NCI-H446 treated with DMSO at 0.1 percent for 48 hours (cell line): ENCODE data around the gene PRKRIP1.
"Not testable (repeated sequence)": the region's sequence is repeated elsewhere in the genome, so short reads cannot be mapped to it uniquely, and the experiment has no call there.

Experiments used
- DNase-seq: peaks from one replicate; lab custom pipeline; 2025; lab: John Stamatoyannopoulos, UW

The PRKRIP1 gene

DNA sequence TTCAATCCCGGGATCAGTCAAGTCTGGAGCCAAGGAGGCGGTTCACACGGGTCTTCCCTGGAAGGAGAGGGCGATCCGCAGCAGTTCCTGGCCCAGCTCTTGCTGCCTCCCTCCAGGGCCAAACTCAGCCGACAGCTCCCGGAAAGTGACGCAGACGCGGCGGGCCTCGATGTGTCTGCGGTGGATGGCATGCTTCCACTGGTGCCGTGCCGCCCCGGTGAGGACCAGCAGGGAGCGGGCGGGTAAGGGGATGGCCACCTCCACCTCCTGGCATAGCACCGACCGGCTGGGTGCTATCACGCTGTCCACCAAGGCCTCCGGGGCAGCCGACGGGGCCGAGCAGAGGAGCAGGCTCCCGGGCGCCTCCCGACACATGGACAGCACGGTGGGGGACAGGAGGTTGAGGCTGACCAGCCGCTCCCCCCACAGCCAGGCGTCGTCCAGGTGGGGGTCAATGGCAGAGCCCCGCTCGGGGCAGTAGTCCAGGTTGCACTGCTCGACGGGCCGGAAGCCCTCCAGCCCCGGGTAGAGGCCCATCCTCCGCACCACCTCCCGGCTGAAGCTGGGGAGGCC lies 61.3 kb downstream of the PRKRIP1 start:
- DNase-seq, result no peak

DNA sequence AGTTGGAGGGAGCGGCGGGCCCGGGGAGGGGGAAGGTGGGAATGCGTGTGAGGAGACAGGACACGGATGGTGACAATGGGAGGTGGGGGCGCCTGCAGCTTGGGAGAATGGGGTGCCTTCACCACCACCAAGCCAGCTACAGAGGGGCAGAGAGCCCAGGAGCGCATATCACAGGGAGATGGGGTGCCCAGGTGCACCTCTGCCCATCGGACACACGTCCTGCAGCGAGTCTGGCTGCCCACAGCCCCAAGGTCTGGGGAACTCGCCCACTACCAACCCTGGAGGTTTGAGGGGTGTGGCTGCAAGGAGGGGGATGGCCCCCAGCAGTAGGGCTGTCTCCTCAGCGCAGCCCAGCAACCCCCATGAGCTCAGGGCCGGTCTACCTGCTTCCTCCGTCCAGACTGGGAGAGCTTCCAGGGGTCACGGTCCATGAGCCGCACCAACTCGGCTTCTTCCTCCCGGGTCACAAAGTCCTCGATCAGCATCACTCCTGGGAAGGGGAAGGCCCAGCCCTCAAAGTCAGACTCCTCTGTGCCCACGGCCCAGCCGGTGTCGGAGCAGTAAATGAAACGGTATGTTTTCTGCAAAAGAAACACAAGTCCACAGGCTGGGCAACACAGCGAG lies 63.2 kb downstream of the PRKRIP1 start:
- DNase-seq, result no peak

DNA sequence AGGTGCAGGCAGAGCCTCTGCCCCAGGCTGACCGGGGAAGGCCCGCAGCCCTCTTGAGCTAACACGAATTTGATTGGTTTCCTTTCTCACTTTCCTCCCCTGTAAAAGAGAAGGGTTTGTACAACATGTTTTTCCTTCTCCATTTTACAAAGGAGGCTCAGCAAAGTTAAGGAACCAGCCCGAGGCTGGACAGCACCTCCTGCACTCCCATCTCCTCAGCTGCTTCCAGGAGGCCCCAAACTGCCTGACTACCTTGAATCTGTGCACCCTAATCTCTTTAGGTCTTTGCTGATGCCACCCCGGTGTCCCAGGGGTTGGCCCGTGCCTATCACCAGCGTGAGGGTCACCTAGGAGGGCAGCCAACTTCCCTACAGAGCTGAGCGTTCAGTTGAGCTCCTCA lies 64.3 kb downstream of the PRKRIP1 start:
- no peak for DNase-seq

DNA sequence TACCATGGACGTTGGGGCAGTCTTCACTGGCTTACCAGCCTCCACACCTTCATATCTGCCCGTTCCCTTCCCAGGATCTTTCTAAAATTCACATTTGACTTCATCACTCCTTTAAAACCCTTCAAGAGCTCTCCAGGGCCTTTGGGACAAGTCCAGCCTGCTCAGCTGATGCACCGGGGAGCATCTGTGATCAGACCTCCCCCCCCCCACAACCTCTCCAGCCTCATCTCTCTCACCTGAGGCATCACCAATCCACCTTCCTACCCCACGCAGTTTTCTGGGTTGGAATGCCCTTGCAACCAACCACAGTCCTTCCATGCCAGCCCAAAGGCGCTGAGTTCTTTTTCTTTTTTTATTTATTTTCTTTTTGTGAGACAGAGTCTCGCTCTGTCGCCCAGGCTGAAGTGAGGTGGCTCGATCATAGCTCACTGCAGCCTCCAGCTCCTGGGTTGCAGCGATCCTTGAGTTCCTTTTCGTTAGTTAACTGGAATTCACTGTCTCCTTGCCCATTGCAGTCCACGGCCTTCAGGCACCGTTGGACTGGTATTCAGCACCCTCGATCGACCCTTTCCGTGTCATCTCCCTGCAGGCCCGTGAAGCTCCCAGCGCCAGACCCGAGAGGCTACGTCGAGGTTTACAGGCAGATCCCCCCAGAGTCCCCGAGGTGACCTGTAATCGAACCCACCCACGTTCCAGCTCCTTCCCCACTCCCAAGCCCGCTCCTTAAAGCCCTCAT lies 67.8 kb downstream of the PRKRIP1 start:
- no peak for DNase-seq

DNA sequence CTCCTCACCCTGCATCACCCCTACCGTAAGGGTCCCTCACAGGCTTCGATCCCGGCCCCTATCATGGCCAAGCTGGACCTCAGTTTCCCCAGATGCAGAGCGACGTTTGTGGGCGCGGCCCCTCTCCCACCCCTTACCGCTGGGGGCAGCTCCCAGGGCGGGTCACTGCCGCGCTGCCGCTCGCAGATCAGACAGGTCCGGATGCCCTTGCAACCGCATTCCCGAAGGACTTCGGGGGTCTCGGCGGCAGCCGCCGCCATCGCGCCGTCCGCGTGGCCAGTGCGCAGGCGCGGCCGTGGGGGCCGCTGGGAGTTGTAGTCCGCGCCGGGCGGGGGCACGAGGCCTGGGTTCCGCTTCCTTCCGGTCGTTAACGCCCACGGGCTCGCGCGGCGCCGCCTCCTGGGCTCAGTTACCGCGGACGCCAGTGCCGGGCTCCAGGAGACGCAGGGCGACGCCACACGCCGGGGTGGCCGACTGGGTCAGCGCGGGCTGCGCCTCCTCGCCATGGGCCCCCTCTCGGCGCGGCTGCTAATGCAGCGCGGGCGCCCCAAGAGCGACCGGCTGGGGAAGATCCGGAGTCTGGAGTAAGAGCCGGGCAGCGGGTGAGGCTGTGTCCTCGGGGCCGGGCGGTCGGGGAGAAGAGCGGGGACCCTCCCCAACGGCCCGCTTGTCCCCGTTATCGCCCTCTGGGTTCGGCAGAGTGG lies 68.6 kb downstream of the PRKRIP1 start, which contains the start of the genes ALKBH4 and LRWD1:
Gene ALKBH4 (minus strand): TSS at position 287 of the 704 bp plus-strand sequence. CDS start 27 bp downstream, at position 260.
Gene LRWD1 (plus strand): TSS at position 408 of the 704 bp plus-strand sequence. CDS start 97 bp downstream, at position 505.
- DNase-seq, result peak; percentile 60

DNA sequence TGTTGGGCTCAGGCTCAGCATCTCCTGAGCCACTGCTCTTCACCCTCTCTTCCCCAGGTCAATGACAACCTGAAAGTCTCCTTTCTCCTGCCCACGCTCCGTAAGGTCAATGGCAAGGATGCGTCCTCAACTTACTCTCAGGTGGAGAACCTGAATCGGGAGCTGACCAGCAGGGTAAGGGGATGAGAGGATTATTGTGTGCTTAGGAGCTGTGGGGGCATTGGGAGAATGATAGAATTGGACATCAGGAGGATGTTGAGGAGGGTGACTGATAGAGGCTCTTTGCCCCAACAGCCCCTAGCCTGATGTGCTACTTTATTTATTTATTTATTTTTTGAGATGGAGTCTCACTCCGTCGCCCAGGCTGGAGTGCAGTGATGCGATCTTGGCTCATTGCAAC lies 69.9 kb downstream of the PRKRIP1 start:
- DNase-seq, result no peak

DNA sequence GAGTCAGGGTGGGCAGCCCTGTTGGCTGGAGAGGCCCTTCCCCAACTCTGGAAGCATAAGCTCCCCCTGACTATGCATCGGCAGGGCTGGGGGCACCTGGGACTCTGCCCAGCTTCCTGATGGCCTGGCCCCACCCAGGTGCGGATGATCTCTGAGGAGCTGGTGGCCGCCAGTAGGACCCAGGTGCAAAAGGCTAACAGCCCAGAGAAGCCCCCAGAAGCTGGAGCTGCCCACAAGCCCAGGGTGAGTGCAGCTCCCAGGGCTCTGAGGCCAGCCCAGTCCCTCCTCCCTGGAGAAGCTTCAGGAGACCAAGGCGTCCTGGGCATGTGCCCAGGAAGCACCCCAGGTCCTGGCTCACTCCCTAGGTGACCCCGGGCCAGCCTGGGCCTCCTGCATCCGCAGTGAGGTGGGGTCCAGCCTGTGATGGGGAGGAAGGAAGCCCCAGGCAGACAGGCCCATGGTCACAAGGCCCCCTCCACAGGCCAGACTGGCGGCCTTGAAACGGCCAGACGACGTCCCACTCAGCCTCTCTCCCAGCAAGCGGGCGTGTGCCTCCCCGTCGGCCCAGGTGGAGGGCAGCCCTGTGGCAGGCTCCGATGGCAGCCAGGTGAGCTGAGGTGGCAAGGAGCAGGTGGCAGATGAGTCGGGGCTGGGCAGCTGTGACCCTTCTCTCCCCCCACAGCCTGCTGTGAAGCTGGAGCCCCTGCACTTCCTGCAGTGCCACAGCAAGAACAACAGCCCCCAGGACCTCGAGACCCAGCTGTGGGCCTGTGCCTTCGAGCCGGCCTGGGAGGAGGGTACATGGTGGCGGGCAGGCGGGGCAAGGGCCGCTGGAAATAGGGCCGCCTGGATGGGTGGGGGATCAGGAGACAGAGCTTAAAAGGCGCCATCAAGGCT lies 71.7 kb downstream of the PRKRIP1 start:
- DNase-seq, result no peak

DNA sequence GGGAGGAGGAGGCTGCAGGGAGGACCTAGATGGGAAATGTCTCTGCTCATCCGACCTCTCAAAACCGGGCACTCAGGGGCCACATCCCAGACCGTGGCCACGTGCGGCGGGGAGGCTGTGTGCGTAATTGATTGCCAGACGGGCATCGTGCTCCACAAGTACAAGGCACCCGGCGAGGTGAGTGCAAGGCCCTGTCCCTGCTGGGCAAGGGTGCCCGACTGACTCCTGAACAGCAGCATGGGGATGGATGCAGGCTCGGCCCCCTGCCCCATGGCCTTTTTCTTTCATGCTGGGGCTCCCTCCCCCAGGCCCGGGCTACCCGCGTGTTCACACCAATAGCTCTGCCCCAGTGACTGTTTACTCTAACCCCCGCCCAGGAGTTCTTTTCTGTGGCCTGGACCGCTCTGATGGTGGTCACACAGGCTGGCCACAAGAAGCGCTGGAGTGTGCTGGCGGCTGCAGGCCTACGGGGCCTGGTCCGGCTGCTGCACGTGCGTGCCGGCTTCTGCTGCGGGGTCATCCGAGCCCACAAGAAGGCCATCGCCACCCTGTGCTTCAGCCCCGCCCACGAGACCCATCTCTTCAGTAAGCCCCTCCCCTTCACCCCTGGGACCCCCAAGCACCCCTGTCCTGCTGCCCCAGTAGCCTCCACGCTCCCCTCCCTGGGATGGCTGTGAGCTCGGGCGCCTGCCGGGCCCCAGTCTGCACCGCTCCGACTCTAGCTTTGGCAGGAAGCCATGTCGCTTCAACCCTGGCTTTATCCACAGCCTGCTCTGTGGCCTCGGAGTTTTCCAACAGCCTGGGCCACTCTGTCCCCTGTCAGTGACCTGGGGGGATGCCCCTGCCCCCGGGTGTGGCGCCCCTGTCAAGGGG lies 72.6 kb downstream of the PRKRIP1 start:
- no peak for DNase-seq

DNA sequence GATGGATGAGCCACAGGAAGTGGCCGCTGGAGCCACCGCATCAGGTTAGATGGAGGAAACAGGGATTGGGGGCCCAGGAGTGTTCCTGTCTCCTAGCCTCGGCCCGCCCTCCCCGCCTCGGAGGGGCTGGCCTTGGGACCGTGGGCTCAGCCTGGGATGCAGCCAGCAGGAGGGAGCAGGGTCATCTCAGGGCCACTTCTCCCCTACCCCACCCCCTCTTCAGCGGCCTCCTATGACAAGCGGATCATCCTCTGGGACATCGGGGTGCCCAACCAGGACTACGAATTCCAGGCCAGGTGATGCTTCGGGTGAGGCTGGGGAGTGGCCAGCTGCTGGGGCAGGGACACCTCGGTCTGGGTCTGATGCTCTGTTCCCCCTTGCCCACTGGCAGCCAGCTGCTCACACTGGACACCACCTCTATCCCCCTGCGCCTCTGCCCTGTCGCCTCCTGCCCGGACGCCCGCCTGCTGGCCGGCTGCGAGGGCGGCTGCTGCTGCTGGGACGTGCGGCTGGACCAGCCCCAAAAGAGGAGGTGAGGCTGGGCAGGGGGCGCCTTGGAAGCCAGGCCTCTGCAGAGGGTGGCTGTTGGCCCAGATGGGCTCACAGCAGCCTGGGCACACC lies 73.3 kb downstream of the PRKRIP1 start:
- DNase-seq, result no peak

DNA sequence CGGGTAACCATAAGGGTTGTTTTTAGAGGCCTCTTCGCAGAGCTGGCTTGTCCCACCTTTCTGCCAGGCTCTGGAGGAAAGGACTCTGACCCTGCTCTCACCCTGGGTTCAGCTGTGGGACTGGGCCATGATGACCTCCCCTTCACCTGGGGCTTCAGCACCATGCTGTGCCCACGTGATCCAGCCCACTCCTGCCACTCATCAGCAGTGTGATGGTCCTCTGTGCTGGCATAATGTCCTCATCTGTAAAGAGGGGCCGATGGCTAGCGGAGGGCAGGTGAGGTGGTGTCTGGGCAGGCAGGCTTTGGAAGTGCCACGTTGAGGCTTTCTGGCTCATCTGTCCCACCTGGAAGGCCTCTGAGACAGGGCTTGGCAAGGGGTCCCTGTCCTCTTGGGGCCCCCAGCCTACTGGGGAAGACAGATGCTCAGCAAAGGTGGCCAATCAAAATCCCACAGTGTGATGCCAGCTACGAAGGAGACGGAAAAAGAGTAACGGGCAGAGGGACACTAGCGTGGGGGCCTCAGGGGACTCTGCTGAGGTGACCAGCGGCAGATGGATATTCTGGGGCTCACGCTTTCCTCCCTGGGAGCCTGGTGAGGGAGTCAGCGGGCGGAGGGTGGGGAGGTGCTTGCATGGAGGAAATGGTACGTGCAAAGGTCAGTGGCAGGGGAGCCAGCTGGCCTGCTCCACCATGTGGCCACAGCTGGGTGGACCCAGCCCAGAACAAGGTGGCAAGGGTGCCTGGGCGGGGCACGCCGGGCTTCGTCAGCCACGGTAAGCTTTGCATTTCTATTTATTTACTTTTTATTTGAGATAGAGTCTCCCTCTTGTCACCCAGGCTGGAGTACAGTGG lies 74.0 kb downstream of the PRKRIP1 start:
- no peak for DNase-seq

DNA sequence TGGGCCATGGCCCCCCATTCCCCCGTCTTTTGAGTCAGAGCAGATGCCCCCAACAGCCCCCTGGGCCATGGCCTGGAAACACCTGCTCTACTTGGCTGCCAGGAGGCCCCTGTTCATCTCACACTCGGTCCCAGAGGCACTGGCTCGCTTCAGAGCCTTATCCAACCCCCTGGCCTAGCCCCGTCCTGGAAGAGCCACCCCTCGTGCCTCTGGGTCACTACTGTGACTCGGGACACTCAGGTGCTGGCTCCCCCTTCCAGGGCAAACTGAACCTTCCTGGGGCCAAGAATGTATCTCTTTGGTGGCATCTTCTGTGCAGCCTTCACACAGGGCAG lies 75.6 kb downstream of the PRKRIP1 start:
- no peak for DNase-seq

DNA sequence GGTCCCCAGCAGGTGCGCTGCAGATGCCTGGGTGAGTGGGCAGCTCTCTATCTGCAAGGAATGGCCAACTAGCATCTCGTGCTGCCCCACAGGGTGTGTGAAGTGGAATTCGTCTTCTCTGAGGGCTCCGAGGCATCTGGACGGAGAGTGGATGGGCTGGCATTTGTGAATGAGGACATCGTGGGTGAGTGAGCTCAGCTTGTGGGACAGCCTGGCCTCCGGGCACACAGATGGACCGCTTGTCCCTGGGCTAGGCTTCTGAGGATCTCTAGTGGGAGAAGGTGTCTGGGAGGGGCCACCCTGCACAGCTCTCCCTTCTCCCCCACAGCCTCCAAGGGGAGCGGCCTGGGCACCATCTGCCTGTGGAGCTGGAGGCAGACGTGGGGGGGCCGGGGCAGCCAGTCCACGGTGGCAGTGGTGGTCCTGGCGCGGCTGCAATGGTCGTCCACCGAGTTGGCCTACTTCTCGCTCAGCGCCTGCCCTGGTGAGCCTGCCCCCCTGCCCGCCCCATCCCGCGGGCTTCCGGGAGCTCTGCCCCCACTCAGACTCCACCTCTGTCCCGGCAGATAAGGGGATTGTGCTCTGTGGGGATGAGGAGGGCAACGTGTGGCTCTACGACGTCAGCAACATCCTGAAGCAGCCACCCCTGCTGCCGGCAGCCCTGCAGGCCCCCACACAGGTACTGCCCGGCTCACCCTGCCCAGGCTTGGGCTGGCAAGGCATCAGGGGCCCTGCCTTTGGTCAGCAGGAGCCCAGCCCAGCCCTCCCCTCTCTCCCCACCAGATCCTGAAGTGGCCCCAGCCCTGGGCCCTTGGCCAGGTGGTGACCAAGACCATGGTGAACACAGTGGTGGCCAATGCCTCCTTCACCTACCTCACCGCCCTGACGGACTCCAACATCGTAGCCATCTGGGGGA lies 76.2 kb downstream of the PRKRIP1 start:
- DNase-seq, result no peak

DNA sequence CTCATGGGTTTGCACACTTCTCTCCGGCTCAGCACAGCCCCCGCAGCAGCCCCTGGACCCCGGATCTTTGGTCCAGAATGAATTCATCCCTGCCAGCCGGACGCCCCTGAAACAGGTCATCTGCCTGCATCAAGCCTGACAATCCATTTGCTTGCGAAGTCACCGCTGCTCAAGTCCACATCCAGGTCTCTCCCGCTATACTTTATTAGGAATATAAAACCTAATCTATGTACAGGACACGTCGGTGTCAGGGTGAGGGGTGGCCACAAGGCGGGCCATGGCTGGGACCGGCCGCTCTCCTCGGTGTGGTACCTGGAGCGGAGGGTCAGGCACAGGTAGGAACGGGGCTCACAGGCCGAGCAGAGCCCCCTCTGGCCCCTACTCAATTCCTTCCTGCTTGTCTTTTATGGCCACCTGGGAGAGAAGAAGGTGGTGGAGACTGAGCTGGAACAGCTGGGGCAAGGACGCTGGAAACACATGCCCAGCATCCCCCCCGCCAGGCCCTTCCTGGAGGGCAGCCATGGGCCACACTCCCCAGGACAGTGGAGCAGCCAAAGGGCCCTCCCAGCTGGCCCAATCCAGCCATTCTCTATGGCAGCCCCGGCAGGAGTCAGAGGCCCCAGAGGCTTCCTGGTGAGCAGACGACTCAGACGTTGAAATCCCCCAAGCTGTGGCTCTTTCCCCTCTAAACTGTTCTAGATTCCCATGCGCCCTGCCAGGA lies 77.3 kb downstream of the PRKRIP1 start:
- no peak for DNase-seq

DNA sequence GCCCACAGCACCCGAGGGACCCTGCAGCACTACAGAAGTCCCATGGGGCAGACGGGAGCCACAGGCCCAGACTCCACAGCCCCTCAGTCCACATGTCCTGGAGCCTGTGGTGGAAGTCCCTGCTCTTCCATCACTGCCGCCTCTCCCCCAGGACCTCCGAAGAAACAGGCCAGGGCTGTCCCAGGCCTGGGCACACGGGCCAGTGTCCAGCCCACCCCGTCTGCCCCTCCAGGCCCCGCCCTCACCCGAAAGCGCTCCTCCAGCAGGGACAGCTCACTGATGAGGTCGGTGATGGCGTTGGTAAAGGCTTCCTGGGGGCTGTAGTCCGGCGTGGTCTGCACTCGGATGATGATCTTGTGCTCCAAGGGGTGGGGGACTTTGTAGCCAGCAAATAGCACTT lies 78.0 kb downstream of the PRKRIP1 start:
- not testable (repeated sequence) for DNase-seq

DNA sequence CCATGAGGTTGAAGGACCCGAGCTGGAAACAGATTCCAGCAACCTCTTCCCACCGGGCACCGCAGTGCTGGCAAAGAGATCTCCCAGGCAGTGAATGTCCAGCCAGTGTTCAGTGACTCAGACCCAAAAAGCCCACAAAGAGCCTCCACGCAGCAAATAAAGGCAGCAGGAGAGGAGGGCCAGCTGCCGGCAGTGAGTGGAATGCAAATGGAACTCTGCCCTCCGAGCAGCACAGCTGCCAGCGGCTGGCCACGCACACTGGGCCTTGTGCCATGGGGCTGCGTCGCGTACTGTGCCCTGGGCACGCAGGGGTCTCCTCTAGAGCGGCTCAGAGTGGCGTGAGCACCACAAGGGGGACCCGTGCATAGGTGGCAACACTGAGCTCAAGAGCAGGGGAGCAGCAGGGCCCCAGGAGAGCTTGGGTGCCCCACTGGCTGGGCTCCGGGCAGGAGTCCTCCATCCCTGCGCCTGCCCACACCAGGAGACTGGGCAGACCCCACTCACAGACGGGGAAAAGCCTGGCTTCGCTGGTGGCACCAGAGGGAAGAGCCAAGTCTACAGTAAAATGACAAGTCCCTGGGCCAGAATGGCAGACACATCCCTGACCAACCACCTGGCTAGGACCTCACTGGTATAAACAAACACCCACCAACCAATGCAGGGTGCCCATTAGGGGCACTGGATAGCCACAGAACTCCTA lies 78.7 kb downstream of the PRKRIP1 start:
- not testable (repeated sequence) for DNase-seq
